ENCODE results near the gene ALDH3B1.

Gene ALDH3B1

GRCh38 chr11:68032997-68033707 lies 23.0 kb downstream of the ALDH3B1 start:
- no peak for DNase-seq

GRCh38 chr11:68033708-68034045 lies 23.6 kb downstream of the ALDH3B1 start:
- DNase-seq, result no peak

GRCh38 chr11:68035266-68035876 lies 25.2 kb downstream of the ALDH3B1 start:
- no peak for DNase-seq

- no peak for DNase-seq
Measured at GRCh38 chr11:68036141-68036716, 26.1 kb downstream of the ALDH3B1 start.

GRCh38 chr11:68036717-68037239 lies 26.7 kb downstream of the ALDH3B1 start:
- no peak for DNase-seq

GRCh38 chr11:68037411-68038225 lies 27.5 kb downstream of the ALDH3B1 start:
- DNase-seq, result no peak

- DNase-seq, result no peak
Measured at GRCh38 chr11:68038226-68038717, 28.1 kb downstream of the ALDH3B1 start.

- peak; percentile 86 for DNase-seq
Measured at GRCh38 chr11:68038718-68039525, 28.8 kb downstream of the ALDH3B1 start, which contains the start of gene TCIRG1. Gene TCIRG1, plus strand, starts transcription at chr11:68039025. Its CDS starts 2,247 bp downstream, at chr11:68041272.

- peak; percentile 65 for DNase-seq
Measured at GRCh38 chr11:68039526-68040086, 29.5 kb downstream of the ALDH3B1 start.

GRCh38 chr11:68040101-68040956 lies 30.2 kb downstream of the ALDH3B1 start:
- DNase-seq, result peak; percentile 81

- DNase-seq, result no peak
Measured at GRCh38 chr11:68040957-68041591, 30.9 kb downstream of the ALDH3B1 start.

GRCh38 chr11:68041617-68042218 lies 31.6 kb downstream of the ALDH3B1 start:
- DNase-seq, result no peak

GRCh38 chr11:68042219-68043028 lies 32.3 kb downstream of the ALDH3B1 start:
- peak; percentile 62 for DNase-seq

GRCh38 chr11:68043029-68043348 lies 32.9 kb downstream of the ALDH3B1 start:
- no peak for DNase-seq

- no peak for DNase-seq
Measured at GRCh38 chr11:68043349-68044144, 33.4 kb downstream of the ALDH3B1 start.

GRCh38 chr11:68044145-68044813 lies 34.2 kb downstream of the ALDH3B1 start:
- DNase-seq, result no peak

- DNase-seq, result no peak
Measured at GRCh38 chr11:68044898-68045351, 34.8 kb downstream of the ALDH3B1 start.
